Measurements from ENCODE around the gene CSRNP2. TPM values are rescaled to one million over a fixed set of nuclear protein-coding genes. Genes with fewer than 3 reads are reported as not detected.

The CSRNP2 gene
- total and polyA plus RNA-seq, 2 of the 8 experiments (the other 6 are each of a cell fraction or from before 2014, with no cell fraction given), result 13.7 to 34.0 TPM

DNA sequence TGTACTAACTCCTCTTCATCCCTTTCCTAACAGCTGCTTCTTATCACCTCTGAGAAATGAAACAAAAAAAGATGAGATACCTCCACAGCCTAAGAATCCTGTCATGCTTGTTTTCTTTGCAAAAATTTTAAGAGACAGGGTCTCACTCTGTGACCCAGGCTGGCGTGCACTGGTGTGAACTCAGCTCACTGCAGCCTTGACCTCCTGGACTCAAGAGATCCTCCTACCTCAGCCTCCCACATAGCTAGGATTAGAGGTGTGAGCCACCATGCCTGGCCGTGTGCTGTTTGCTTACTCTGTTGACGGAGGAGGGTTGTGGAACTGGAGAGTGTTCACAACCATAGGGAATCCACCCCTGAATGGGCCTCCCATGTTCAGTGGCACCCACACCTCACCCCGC is 16.2 kb downstream of the CSRNP2 start:
- Histone ChIP-seq H2AK5ac (ENCODE audit: low read depth, low read length) (no peak overlapping the region), H2BK20ac (ENCODE audit: low read length) (no peak overlapping the region), H4K8ac (ENCODE audit: extremely low read depth, insufficient read depth, low read length) (no peak overlapping the region), H3K18ac (ENCODE audit: extremely low read depth, low read length) (no peak overlapping the region), H3K4me3 (ENCODE audit: extremely low read depth in 1 of 4, insufficient read depth in 2 of 4, low read depth in 3 of 4, low read length in 4 of 4) (no peak overlapping the region), H3K23me2 (ENCODE audit: low read depth, low read length) (no peaks in the 10 kb centered on the region), H3K79me1 (ENCODE audit: low read depth, low read length) (no peaks in the 10 kb centered on the region), H3K79me2 (ENCODE audit: control insufficient read depth in 1 of 2, insufficient read depth in 2 of 2, low read length in 2 of 2) (no peaks in the 10 kb centered on the region), H4K91ac (replicated peaks; ENCODE audit: insufficient read length, low read length) (no peak overlapping the region), H2BK12ac (ENCODE audit: low read depth, low read length) (no peak overlapping the region), H3K9ac (replicated peaks in 1 of 4; ENCODE audit: extremely low read depth in 1 of 4, low read depth in 3 of 4, low read length in 3 of 4) (no peak overlapping the region), H4K20me1 (replicated peaks in 1 of 2; ENCODE audit: control insufficient read depth in 1 of 2, insufficient read depth in 2 of 2, low read length in 2 of 2) (peaks cover 2 to 5% of the 10 kb centered on the region in 2 experiments), H3K14ac (ENCODE audit: insufficient read length) (no peak overlapping the region), H3K36me3 (ENCODE audit: control insufficient read depth in 2 of 4, insufficient read depth in 4 of 4, low read length in 3 of 4) (peaks cover 20 to 76% (median 49%) of the 10 kb centered on the region in 4 experiments), H3K27ac (ENCODE audit: low read depth, low read length) (no peak overlapping the region), H3K4me2 (ENCODE audit: insufficient read depth in 1 of 2, low read depth in 2 of 2, low read length in 2 of 2) (no peak overlapping the region), H3K4me1 (replicated peaks in 1 of 4; ENCODE audit: control insufficient read depth in 3 of 4, insufficient read depth in 4 of 4, low read length in 3 of 4) (no peaks in the 10 kb centered on the region), H2BK15ac (ENCODE audit: low read length) (no peak overlapping the region), H2AFZ (ENCODE audit: low read length) (no peak overlapping the region), H2BK5ac (ENCODE audit: low read depth, low read length) (no peak overlapping the region), H3K9me3 (ENCODE audit: insufficient read depth in 2 of 2, low read depth in 1 of 2, low read length in 1 of 2) (no peaks in the 10 kb centered on the region), H3K27me3 (replicated peaks in 1 of 4; ENCODE audit: control insufficient read depth in 3 of 4, extremely low read depth in 1 of 4, insufficient read depth in 3 of 4, low read length in 3 of 4) (no peaks in the 10 kb centered on the region), H3K4ac (replicated peaks; ENCODE audit: insufficient read length, low read depth, low read length) (no peak overlapping the region), H3K23ac (ENCODE audit: insufficient read length) (no peak overlapping the region), H4K5ac (ENCODE audit: insufficient read length, low read depth, low read length) (no peak overlapping the region), H3K56ac (replicated peaks; ENCODE audit: insufficient read length, low read depth, low read length) (no peak overlapping the region), H2BK120ac (replicated peaks; ENCODE audit: low read depth, low read length) (no peak overlapping the region)
- WGBS, 2 experiments (ENCODE audit: extremely low coverage in 1 of 2, insufficient coverage in 1 of 2, insufficient read length in 1 of 2, insufficient replicate concordance in 2 of 2, low coverage in 1 of 2, low lambda C conversion rate in 2 of 2, missing lambda C conversion rate in 1 of 2), result 94% methylated on average over 4 of the region's 4 CpGs; no CpG with 5 or more reads in 1 of the 2 experiments
- TF ChIP-seq EGR1 (IDR thresholded peaks at IDR 0.05; ENCODE audit: borderline replicate concordance, low read depth, low read length), result no peak
- no peak for TF ChIP-seq PHF8 (conservative IDR thresholded peaks at IDR 0.05; ENCODE audit: low read depth, low read length)
- no peak for TF ChIP-seq TAF7 (optimal IDR thresholded peaks at IDR 0.05; ENCODE audit: borderline replicate concordance, low read depth, low read length)
- no peak for TF ChIP-seq POLR2A (IDR thresholded peaks at IDR 0.05; ENCODE audit: control extremely low read depth in 1 of 2, low read depth in 2 of 2, low read length in 2 of 2)
- TF ChIP-seq CHD1 (IDR thresholded peaks at IDR 0.05; ENCODE audit: low read depth, low read length), result no peak
- ChIA-PET CTCF (ENCODE audit: partially characterized antibody) (no interaction called here), POLR2A (ENCODE audit: partially characterized antibody) (interaction anchor here (0.9 to 1.3 kb wide), 3 partner anchors 15 to 42 kb away, joined by 3 to 5 read pairs (median 3); partner anchors contain the start of gene CSRNP2)
- DNase-seq (ENCODE audit: low read depth in 1 of 2, low spot score in 2 of 2) (no peak), FAIRE-seq (no peak)
